Fibroblast of villous mesenchyme (primary cell): ENCODE data around the gene ANKRD62. TPM values are rescaled to one million over a fixed set of nuclear protein-coding genes. Genes with fewer than 3 reads are reported as not detected.
A peak's percentile ranks its signal among the peaks of the same experiment; 100 is the strongest.

Experiments
- DNase-seq: peaks from one replicate; pipeline ENCODE4 v3.0.0-alpha.2; 2010; ENCODE audit warnings: low read depth
- H3K4me3 ChIP-seq: 2 replicates; pipeline ENCODE4 v1.5.1; 2011; ENCODE audit warnings: low read depth, mild to moderate bottlenecking, low read length
- total RNA-seq: library from RNA; depleted of rRNA; stranded (reverse); fragments of >200 nt; gene quantifications from 2 replicates; pipeline ENCODE4 v1.2.3, GENCODE V29; 2012
- TF ChIP-seq, protein P1 (sequence below): IDR thresholded peaks from 2 replicates; pipeline ENCODE4 v1.5.1; 2012; ENCODE audit warnings: low read depth, mild to moderate bottlenecking, low read length; ENCODE audit not compliant: insufficient read depth

The ANKRD62 gene
- not detected in 2 replicates for total RNA-seq

DNA sequence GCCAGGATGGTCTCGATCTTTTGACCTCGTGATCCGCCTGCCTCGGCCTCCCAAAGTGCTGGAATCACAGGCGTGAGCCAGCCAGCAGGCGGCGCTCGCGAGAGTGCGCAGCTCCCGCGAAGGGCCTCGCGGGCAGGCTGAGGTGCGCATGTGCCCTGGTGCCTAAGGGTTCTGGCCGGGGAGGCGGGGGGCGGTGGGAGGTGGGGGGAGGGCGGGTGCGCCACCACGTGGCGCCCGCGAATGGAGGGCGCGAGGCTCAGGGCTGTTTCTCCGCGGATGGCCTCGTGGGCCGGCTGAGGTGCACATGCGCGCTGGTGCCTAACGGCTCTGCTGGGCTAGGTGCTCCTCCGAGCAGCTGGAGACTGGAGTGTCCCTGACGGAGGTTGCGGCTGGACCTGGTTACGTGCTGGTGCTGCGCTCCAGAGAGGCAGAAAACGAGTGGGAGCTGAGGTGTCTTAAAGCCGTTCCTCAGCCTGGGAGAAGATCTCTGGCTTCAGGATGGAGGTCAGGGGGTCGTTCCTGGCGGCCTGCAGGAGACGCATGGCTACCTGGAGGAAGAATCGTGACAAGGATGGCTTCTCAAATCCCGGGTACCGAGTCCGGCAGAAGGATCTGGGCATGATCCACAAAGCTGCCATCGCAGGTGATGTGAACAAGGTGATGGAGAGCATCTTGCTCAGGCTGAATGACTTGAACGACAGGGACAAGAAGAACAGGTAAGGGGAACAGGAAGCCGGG is at the start of gene ANKRD62:
Gene ANKRD62, plus strand, starts transcription at position 324 of the 738 bp plus-strand sequence. Its CDS starts 175 bp downstream, at position 499.
- no peak within 1 kb of the TSS for H3K4me3 ChIP-seq
- DNase-seq: no peak
- TF ChIP-seq, protein P1, sequence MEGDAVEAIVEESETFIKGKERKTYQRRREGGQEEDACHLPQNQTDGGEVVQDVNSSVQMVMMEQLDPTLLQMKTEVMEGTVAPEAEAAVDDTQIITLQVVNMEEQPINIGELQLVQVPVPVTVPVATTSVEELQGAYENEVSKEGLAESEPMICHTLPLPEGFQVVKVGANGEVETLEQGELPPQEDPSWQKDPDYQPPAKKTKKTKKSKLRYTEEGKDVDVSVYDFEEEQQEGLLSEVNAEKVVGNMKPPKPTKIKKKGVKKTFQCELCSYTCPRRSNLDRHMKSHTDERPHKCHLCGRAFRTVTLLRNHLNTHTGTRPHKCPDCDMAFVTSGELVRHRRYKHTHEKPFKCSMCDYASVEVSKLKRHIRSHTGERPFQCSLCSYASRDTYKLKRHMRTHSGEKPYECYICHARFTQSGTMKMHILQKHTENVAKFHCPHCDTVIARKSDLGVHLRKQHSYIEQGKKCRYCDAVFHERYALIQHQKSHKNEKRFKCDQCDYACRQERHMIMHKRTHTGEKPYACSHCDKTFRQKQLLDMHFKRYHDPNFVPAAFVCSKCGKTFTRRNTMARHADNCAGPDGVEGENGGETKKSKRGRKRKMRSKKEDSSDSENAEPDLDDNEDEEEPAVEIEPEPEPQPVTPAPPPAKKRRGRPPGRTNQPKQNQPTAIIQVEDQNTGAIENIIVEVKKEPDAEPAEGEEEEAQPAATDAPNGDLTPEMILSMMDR: peak; percentile 4

GRCh38 chr18:12044591-12044990 is 49.1 kb upstream of the ANKRD62 start:
- TF ChIP-seq, protein P1: no peak
- H3K4me3 ChIP-seq: no peak overlapping the region
- no peak for DNase-seq

- TF ChIP-seq, protein P1: no peak
- DNase-seq: no peak
- no peak overlapping the region for H3K4me3 ChIP-seq
Observed at GRCh38 chr18:12046046-12046750, 47.4 kb upstream of the ANKRD62 start.

DNA sequence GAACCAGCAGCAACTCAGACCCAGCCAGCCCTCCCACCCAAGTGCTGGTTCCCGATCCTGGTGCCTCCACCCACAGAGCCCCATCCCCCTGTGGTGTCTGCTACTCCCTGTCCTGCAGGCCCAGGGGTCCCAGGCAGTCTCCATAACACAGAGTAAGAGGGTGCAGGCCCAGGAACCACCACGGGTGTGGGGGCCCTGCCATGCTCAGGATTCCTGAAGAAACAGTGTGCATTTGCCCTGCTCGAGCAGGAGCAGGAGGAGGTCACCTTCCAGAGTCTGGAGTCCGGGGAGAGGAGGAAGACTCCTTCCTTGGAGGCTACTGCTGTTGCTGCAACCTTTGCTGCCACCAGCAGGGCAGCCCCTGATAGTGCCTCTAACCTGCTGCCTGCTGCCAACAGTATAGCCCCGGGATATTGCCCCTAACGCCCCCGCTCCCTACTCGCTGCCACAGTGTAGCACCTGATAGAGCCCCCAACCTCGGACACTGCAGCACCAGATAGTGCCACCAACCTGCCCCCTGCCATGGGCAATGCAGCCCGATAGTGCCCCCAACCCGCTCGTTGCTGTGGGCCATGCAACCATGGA is 46.8 kb upstream of the ANKRD62 start:
- DNase-seq: no peak
- no peak overlapping the region for H3K4me3 ChIP-seq
- TF ChIP-seq, protein P1: peak; percentile 13

DNA sequence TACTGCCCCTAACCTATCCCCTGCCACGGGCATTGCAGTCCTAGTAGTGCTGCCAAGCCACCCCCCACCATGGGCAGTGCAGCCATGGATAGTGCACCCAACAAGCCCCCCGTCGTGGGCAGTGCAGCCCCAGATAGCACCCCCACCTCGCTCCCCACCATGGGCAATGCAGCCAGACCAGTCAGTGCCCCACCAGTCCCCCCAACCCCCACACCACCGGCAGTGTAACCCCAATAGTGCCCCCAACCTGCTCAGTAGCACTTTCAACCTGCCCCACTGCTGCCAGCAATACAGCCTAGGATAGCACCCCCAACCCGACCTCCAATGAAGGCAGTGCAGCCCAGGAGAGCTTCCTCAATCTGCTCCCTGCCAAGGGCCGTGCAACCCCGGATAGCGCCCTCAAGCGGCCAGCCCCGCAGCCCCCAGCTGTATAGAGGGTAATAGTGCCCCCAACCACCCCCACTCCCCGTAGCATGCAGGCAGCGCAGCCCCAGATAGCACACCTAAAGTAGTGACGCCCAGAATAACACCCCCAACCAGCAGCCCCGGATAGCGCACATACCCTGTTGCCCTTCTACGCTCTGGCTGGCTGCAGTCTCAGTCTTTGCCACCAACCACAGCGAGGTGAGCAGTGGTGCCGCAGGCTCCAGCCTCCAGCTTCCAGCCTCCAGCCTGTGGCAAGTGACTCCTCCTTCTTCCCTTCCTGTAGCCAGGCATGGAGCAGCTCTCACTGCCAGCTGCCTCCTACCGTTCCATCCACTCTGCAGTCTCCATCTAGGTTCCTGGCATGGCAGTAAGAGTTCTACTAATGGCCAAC is 45.4 kb upstream of the ANKRD62 start:
- no peak overlapping the region for H3K4me3 ChIP-seq
- DNase-seq: no peak
- TF ChIP-seq, protein P1: no peak

DNA sequence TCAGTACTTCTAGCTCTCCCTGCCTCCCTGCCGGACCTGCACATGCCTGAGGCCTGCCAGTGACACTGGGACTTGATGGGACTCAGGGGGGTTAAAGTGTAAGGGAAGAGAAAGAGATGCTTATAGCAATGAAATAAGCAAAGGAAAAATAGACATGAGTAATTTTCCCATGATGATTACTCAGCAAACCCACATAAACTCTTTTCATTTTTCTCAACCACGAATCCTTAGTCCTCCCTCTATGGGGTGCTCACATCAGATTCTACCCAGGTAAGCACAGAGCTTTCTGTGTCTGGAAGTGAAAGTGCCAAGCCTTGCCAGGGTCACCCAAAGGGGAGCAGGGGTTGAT is 44.8 kb upstream of the ANKRD62 start:
- TF ChIP-seq, protein P1: no peak
- no peak overlapping the region for H3K4me3 ChIP-seq
- DNase-seq: peak; percentile 38
